Stimulated activated CD8-positive, alpha-beta memory T cell treated with anti-CD3 and anti-CD28 coated beads, Interleukin-15, amount 100 ng/mL, for 24 hours (primary cell): ENCODE measurements around the gene PARVG.

ENCODE experiments used
- DNase-seq: peaks from one replicate; pipeline ENCODE4 v3.0.0-alpha.2; 2020; ENCODE audit warnings: low read depth

PARVG gene

GRCh38 chr22:44181033-44181911 lies 547 bp downstream of the PARVG start:
- peak; percentile 27 for DNase-seq

GRCh38 chr22:44181912-44182587 lies 1.3 kb downstream of the PARVG start:
- DNase-seq, result no peak

- no peak for DNase-seq
These were observed 2.0 kb downstream of the PARVG start for GRCh38 chr22:44182588-44183286.

GRCh38 chr22:44183287-44183588 lies 2.5 kb downstream of the PARVG start:
- DNase-seq, result no peak

- DNase-seq, result no peak
These were observed 3.3 kb downstream of the PARVG start for GRCh38 chr22:44184006-44184405.

- no peak for DNase-seq
These were observed 4.8 kb downstream of the PARVG start for GRCh38 chr22:44185237-44186120.

GRCh38 chr22:44186121-44186510 lies 5.4 kb downstream of the PARVG start:
- no peak for DNase-seq

- DNase-seq, result no peak
These were observed 6.0 kb downstream of the PARVG start for GRCh38 chr22:44186737-44187136.

- no peak for DNase-seq
These were observed 7.0 kb downstream of the PARVG start for GRCh38 chr22:44187652-44188230.

GRCh38 chr22:44188316-44188715 lies 7.6 kb downstream of the PARVG start:
- DNase-seq, result no peak

- DNase-seq, result no peak
These were observed 8.4 kb downstream of the PARVG start for GRCh38 chr22:44188986-44189630.

- DNase-seq, result no peak
These were observed 9.8 kb downstream of the PARVG start for GRCh38 chr22:44190381-44190976.

GRCh38 chr22:44191036-44191454 lies 10.3 kb downstream of the PARVG start:
- DNase-seq, result no peak

GRCh38 chr22:44192098-44192815 lies 11.5 kb downstream of the PARVG start:
- no peak for DNase-seq

- no peak for DNase-seq
These were observed 12.2 kb downstream of the PARVG start for GRCh38 chr22:44192816-44193534.

GRCh38 chr22:44193535-44193891 lies 12.8 kb downstream of the PARVG start:
- no peak for DNase-seq

- DNase-seq, result no peak
These were observed 13.8 kb downstream of the PARVG start for GRCh38 chr22:44194569-44194968.

- DNase-seq, result no peak
These were observed 14.6 kb downstream of the PARVG start for GRCh38 chr22:44195189-44195871.

- no peak for DNase-seq
These were observed 15.5 kb downstream of the PARVG start for GRCh38 chr22:44196241-44196640.
